Measurements from ENCODE around the gene JAKMIP3.

The JAKMIP3 gene

GRCh38 chr10:132043861-132044695 is 21.7 kb upstream of the JAKMIP3 start:
- Histone ChIP-seq H3K4me3 (ENCODE audit: low read depth in 1 of 2, low read length in 2 of 2) (no peak overlapping the region), H3K79me2 (ENCODE audit: insufficient read depth, low read length) (no peaks in the 10 kb centered on the region), H3K36me3 (ENCODE audit: insufficient read depth, low read length) (no peaks in the 10 kb centered on the region), H3K9ac (ENCODE audit: low read depth, low read length) (no peak overlapping the region), H4K20me1 (ENCODE audit: insufficient read depth, low read length) (no peaks in the 10 kb centered on the region), H3K27ac (ENCODE audit: low read length) (no peak overlapping the region), H3K4me1 (ENCODE audit: insufficient read depth, low read length) (no peaks in the 10 kb centered on the region), H2AFZ (ENCODE audit: low read depth, low read length) (no peak overlapping the region), H3K9me3 (ENCODE audit: insufficient read depth, low read length, severe bottlenecking) (no peaks in the 10 kb centered on the region), H3K4me2 (ENCODE audit: insufficient read depth, low read length) (no peak overlapping the region), H3K27me3 (ENCODE audit: insufficient read depth, low read length, poor library complexity) (no peaks in the 10 kb centered on the region)
- DNase-seq (no peak), ATAC-seq (ENCODE audit: insufficient read depth, low read depth) (no peak)
- TF ChIP-seq CTCF (IDR thresholded peaks at IDR 0.05; ENCODE audit: borderline replicate concordance, extremely low read depth, low read length, poor library complexity, severe bottlenecking): no peak
- no peak for TF ChIP-seq EZH2 (IDR thresholded peaks at IDR 0.05; ENCODE audit: borderline replicate concordance, low read depth, low read length, severe bottlenecking)

- Histone ChIP-seq H3K9ac (ENCODE audit: low read depth, low read length) (no peak overlapping the region), H4K20me1 (ENCODE audit: insufficient read depth, low read length) (no peaks in the 10 kb centered on the region), H3K4me2 (ENCODE audit: insufficient read depth, low read length) (no peak overlapping the region), H3K4me1 (ENCODE audit: insufficient read depth, low read length) (no peaks in the 10 kb centered on the region), H3K4me3 (ENCODE audit: low read depth in 1 of 2, low read length in 2 of 2) (no peak overlapping the region), H2AFZ (ENCODE audit: low read depth, low read length) (no peak overlapping the region), H3K27me3 (ENCODE audit: insufficient read depth, low read length, poor library complexity) (no peaks in the 10 kb centered on the region), H3K9me3 (ENCODE audit: insufficient read depth, low read length, severe bottlenecking) (no peaks in the 10 kb centered on the region), H3K27ac (ENCODE audit: low read length) (no peak overlapping the region), H3K79me2 (ENCODE audit: insufficient read depth, low read length) (no peaks in the 10 kb centered on the region), H3K36me3 (ENCODE audit: insufficient read depth, low read length) (no peaks in the 10 kb centered on the region)
- ATAC-seq (ENCODE audit: insufficient read depth, low read depth) (no peak), DNase-seq (no peak)
- TF ChIP-seq EZH2 (IDR thresholded peaks at IDR 0.05; ENCODE audit: borderline replicate concordance, low read depth, low read length, severe bottlenecking) (no peak), CTCF (IDR thresholded peaks at IDR 0.05; ENCODE audit: borderline replicate concordance, extremely low read depth, low read length, poor library complexity, severe bottlenecking) (no peak)
Measured at GRCh38 chr10:132044803-132045202, 20.9 kb upstream of the JAKMIP3 start.

- Histone ChIP-seq H3K9me3 (ENCODE audit: insufficient read depth, low read length, severe bottlenecking) (no peaks in the 10 kb centered on the region), H3K36me3 (ENCODE audit: insufficient read depth, low read length) (no peaks in the 10 kb centered on the region), H3K27me3 (ENCODE audit: insufficient read depth, low read length, poor library complexity) (no peaks in the 10 kb centered on the region), H4K20me1 (ENCODE audit: insufficient read depth, low read length) (no peaks in the 10 kb centered on the region), H3K4me2 (ENCODE audit: insufficient read depth, low read length) (no peak overlapping the region), H2AFZ (ENCODE audit: low read depth, low read length) (no peak overlapping the region), H3K4me1 (ENCODE audit: insufficient read depth, low read length) (no peaks in the 10 kb centered on the region), H3K4me3 (ENCODE audit: low read depth in 1 of 2, low read length in 2 of 2) (no peak overlapping the region), H3K79me2 (ENCODE audit: insufficient read depth, low read length) (no peaks in the 10 kb centered on the region), H3K9ac (ENCODE audit: low read depth, low read length) (no peak overlapping the region), H3K27ac (ENCODE audit: low read length) (no peak overlapping the region)
- TF ChIP-seq CTCF (IDR thresholded peaks at IDR 0.05; ENCODE audit: borderline replicate concordance, extremely low read depth, low read length, poor library complexity, severe bottlenecking) (no peak), EZH2 (IDR thresholded peaks at IDR 0.05; ENCODE audit: borderline replicate concordance, low read depth, low read length, severe bottlenecking) (no peak)
- no peak for ATAC-seq (ENCODE audit: insufficient read depth, low read depth)
- no peak for DNase-seq
Measured at GRCh38 chr10:132045324-132045723, 20.4 kb upstream of the JAKMIP3 start.
